ENCODE results near the gene ARVCF. TPM values are rescaled to one million over a fixed set of nuclear protein-coding genes. Genes with fewer than 3 reads are reported as not detected.
"Not testable (repeated sequence)": the region's sequence is repeated elsewhere in the genome, so short reads cannot be mapped to it uniquely, and the experiment has no call there.

Gene ARVCF
- polyA plus RNA-seq, 12 donors = 40.2 to 703 (median 80.3) TPM

- no peak for DNase-seq
These were observed 78.8 kb downstream of the ARVCF start for GRCh38 chr22:19937616-19938473.

- no peak for DNase-seq
These were observed 80.1 kb downstream of the ARVCF start for GRCh38 chr22:19936513-19936912.

- not testable (repeated sequence) for DNase-seq
These were observed 81.4 kb downstream of the ARVCF start for GRCh38 chr22:19935123-19935718.

DNA sequence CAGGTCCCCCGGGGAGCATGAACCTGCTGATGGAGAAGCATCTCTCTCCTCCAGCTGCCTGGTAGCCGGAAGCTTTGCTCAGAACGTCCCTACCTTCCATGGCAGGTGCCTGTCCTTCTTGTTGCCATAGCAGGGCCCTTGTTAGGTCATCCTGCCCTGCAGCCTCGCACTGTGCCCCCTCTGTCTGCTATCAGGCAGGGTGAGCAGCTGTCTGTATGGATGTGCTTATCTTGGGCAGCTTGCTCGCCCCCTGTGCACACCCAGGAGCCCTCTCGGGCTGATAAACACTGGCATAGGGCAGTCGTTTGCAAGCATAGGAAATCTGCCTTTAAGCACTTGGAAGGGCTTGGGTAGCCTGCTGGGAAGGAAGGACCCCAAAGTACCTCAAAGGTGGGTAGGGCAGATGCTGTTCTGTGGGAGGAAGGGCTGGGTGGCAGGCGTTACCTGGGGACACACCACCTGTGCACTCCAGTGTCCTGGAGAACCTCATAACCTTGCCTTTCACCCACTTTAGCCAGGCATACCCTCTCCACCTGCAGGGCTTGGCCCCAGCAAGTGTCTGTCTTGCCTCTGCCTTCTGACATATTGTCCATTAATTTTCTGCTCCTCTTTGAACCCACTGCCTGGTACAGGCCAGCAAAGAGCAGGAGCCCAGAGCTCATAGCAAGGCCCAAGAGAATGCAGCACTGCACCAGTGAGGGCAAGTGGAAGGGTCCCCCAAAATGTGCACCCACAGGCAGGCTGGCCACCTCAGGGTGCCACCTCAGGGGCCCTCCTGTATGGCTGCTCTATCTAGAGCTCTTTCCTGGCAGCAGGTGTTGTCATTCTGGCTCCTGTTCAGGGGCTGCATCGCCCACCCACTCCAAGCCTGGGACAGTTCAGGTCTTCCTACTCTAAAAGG lies 83.0 kb downstream of the ARVCF start:
- DNase-seq = no peak

GRCh38 chr22:19932367-19933206 lies 84.0 kb downstream of the ARVCF start:
- DNase-seq = no peak

DNA sequence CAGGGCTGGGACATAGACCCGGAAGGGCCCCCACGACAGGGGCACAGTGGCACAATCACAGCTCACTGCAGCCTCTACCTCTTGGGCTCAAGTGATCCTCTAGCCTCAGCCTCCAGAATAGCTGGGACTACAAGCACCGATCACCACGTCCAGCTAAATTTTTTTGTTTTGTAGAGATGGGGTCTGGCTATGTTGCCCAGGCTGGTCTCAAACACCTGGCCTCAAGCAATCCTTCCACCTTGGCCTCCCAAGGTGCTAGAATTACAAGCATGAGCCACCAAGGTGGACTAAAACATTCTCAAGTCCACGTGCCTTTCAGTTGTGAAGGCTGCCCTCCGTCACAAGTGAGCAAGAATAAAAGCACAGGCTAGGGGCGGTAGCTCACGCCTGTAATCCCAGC lies 85.1 kb downstream of the ARVCF start:
- DNase-seq = no peak

- DNase-seq = no peak
These were observed 85.8 kb downstream of the ARVCF start for GRCh38 chr22:19930551-19931486.

- no peak for DNase-seq
These were observed 86.8 kb downstream of the ARVCF start for GRCh38 chr22:19929586-19930550.

DNA sequence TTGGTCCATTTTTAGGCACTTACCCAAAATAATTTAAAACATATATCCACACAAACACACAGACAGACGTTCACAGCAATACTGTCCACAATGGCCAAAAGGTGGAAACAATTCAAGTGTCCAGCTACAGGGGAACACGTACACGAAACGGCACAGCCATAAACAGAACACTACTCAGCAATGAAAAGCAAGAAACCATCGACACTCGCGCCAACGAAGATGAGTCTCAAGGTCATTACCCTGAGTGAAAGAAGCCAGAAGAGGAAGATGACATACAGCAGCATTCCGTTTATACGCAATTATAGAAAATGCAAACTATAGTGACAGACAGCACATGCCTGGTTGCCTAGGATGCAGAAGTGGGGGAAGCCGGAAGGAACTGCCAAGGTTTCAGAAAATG lies 88.4 kb downstream of the ARVCF start:
- DNase-seq = no peak

DNA sequence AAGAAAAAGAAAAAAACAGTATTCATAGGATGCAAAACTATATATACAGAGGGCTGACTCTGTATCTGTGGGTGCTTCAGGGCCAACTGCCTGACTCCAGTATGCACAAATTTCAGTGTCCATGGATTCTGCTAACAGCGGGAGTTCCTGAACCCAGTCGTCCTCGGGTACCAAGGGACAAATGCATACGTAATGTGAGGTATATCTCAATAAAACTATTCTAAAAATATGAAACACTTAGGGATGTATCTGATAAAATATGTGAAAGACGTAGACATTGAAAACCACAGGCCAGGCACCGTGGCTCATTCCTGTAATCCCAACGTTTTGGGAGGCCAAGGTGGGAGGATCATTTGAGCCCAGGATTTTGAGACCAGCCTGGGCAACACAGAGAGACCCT lies 88.9 kb downstream of the ARVCF start:
- no peak for DNase-seq

DNA sequence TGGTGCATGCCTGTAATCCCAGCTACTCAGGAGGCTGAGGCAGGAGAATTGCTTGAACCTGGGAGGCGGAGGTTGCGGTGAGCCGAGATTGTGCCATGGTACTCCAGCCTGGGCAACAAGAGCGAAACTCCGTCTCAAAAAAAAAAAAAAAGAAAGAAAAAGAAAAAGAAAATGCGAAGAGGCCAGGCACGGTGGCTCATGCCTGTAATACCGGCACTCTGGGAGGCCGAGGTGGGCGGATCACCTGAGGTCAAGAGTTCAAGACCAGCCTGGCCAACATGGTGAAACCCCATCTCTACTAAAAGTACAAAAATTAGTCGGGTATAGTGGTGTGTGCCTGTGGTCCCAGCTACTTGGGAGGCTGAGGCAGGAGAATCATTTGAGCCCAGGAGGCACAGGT lies 90.6 kb downstream of the ARVCF start:
- DNase-seq = not testable (repeated sequence)

- DNase-seq = no peak
These were observed 92.6 kb downstream of the ARVCF start for GRCh38 chr22:19923914-19924513.

DNA sequence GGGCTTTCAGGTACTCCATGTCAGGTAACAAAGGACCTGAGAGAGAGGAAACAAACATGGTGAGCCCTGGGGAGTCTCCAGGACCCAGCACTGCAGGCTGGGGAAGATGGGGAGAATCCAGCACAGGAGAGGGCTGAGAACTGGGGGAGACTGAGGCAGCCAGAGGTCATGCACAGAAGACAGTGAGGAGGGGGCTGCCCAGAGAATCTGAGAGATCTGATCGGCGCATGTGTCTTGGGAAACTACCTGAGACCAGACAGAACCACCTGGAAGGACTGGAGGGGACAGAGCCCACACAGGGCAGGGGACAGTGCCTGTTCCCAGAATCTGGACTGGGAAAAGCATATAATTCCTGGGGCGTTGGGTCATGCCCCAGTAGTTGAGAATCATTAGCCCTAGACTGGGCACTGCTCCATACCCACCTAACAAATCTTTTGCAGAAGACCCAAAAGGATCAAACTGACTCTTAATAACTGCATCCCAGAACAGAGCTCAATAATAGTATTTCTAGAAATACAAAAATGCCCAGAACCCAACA lies 95.0 kb downstream of the ARVCF start:
- no peak for DNase-seq

Other genes starting within 250 kb of the ARVCF start
- 1 to 10 TPM in 10 of 12 donors, not detected in 2; 1.8 to 5.0 (median 3.3) TPM for gene GNB1L, start 161.9 kb downstream of the ARVCF start, polyA plus RNA-seq (ENCODE audit: insufficient read length in 12 of 12)
- 10 to 100 TPM in 10 of 12 donors, 1 to 10 TPM in 1, not detected in 1; 9.6 to 19.7 (median 12.1) TPM for gene RTL10, start 161.9 kb downstream of the ARVCF start, polyA plus RNA-seq (ENCODE audit: insufficient read length in 12 of 12)
- 10 to 100 TPM in 11 of 12 donors, not detected in 1; 54.0 to 93.5 (median 66.3) TPM for gene COMT, start 75.1 kb downstream of the ARVCF start, polyA plus RNA-seq (ENCODE audit: insufficient read length in 12 of 12)
- gene TXNRD2, start 75.0 kb downstream of the ARVCF start, polyA plus RNA-seq (ENCODE audit: insufficient read length in 12 of 12) = 10 to 100 TPM in 11 of 12 donors, not detected in 1; 12.0 to 24.1 (median 15.1) TPM
- 10 to 100 TPM in 3 of 12 donors, 1 to 10 TPM in 8, not detected in 1; 6.4 to 15.0 (median 9.1) TPM for gene TANGO2, start 4.3 kb upstream of the ARVCF start, polyA plus RNA-seq (ENCODE audit: insufficient read length in 12 of 12)
- gene DGCR8, start 63.4 kb upstream of the ARVCF start, polyA plus RNA-seq (ENCODE audit: insufficient read length in 12 of 12) = 10 to 100 TPM in 11 of 12 donors, not detected in 1; 25.1 to 50.1 (median 36.7) TPM
- 100 to 1,000 TPM in 7 of 12 donors, 10 to 100 TPM in 4, not detected in 1; 93.8 to 227 (median 107) TPM for gene RANBP1, start 99.3 kb upstream of the ARVCF start, polyA plus RNA-seq (ENCODE audit: insufficient read length in 12 of 12)
- 10 to 100 TPM in 11 of 12 donors, not detected in 1; 30.0 to 61.2 (median 40.1) TPM for gene TRMT2A, start 100.4 kb upstream of the ARVCF start, polyA plus RNA-seq (ENCODE audit: insufficient read length in 12 of 12)
- 10 to 100 TPM in 11 of 12 donors, not detected in 1; 31.6 to 62.1 (median 37.2) TPM for gene ZDHHC8, start 115.0 kb upstream of the ARVCF start, polyA plus RNA-seq (ENCODE audit: insufficient read length in 12 of 12)
- gene CCDC188, start 134.2 kb upstream of the ARVCF start, polyA plus RNA-seq (ENCODE audit: insufficient read length in 12 of 12) = 1 to 10 TPM in 6 of 12 donors, under 1 TPM in 4, not detected in 2; 0.52 to 2.4 (median 1.2) TPM